NT2/D1 (cell line): ENCODE results near the gene AHR.

Source experiments
- DNase-seq: peaks from one replicate; pipeline ENCODE4 v3.0.0-alpha.2; 2011; ENCODE audit warnings: low read depth, low spot score
- H3K27me3 ChIP-seq: 2 replicates; pipeline ENCODE4 v1.6.0; 2011; ENCODE audit warnings: mild to moderate bottlenecking; ENCODE audit not compliant: insufficient read length, insufficient read depth
- H3K36me3 ChIP-seq: 2 replicates; pipeline ENCODE4 v1.6.1; 2011; ENCODE audit warnings: mild to moderate bottlenecking, low read length, mixed read lengths; ENCODE audit not compliant: insufficient read depth, insufficient read length
- H3K4me1 ChIP-seq: 2 replicates; pipeline ENCODE4 v1.5.1; 2011; ENCODE audit not compliant: insufficient read depth, insufficient read length
- H3K4me3 ChIP-seq: 2 replicates; pipeline ENCODE4 v1.5.1; 2011; ENCODE audit warnings: low read depth; ENCODE audit not compliant: insufficient read length
- H3K9ac ChIP-seq: 2 replicates; pipeline ENCODE4 v1.6.0; 2011; ENCODE audit warnings: low read depth; ENCODE audit not compliant: insufficient read length
- H3K9me3 ChIP-seq: 2 replicates; pipeline ENCODE4 v1.5.1; 2011; ENCODE audit warnings: mild to moderate bottlenecking, low read length; ENCODE audit not compliant: insufficient read depth
- SUZ12 ChIP-seq: IDR thresholded peaks from 2 replicates; pipeline ENCODE4 v1.6.1; 2011; ENCODE audit not compliant: insufficient read length, insufficient read depth; ENCODE audit errors: extremely low read depth
- YY1 ChIP-seq: IDR thresholded peaks from 2 replicates; pipeline ENCODE4 v1.6.1; 2011; ENCODE audit not compliant: insufficient read length, insufficient read depth
- ZNF274 ChIP-seq: IDR thresholded peaks from 2 replicates; pipeline ENCODE4 v1.6.1; 2011; ENCODE audit warnings: mild to moderate bottlenecking, low read depth, low read length

AHR gene

DNA sequence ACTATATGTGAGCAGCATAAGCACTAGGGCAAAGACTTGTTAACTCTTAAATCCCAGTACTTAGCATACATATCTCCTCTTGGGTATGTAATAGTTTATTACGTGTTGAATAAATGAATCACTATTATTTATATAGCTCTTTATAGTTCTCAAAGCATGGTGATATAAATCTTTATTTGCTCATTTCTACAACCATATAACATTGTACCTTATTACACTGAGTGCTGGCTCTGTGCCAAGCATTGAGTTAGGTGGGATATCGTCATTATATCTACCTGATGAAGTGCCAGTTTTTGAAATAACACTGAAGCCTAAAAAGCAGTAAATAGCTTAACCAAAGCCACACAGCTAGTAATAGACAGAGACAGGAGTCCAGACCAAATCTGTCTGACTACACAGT lies 27.9 kb downstream of the AHR start:
- Histone ChIP-seq H3K4me3 (no peak overlapping the region), H3K4me1 (no peaks in the 10 kb centered on the region), H3K27me3 (no peaks in the 10 kb centered on the region), H3K9ac (no peak overlapping the region), H3K36me3 (peaks cover 3% of the 10 kb centered on the region), H3K9me3 (no peaks in the 10 kb centered on the region)
- no peak for DNase-seq
- TF ChIP-seq YY1, result no peak
- TF ChIP-seq SUZ12, result no peak
- no peak for TF ChIP-seq ZNF274

DNA sequence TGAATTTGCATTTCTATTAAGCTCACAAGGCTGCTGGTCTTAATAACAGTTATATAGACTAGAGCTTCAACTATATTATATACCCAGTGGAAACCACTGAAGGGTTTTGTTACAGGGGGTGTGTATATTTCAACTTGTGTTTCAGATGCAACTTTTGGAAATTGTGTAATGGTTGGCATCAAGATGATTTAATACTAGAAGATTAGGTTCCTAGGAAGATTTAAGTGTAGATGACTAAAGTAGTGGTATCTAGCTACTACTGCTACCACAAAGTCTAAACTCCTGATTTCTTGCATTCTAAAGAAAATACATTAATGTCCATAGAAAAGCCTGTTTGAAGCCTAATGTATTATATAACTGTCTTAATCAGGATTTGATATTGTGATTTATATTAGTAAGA lies 30.2 kb downstream of the AHR start:
- Histone ChIP-seq H3K27me3 (no peaks in the 10 kb centered on the region), H3K9ac (no peak overlapping the region), H3K36me3 (peaks cover 3% of the 10 kb centered on the region), H3K4me3 (no peak overlapping the region), H3K9me3 (no peaks in the 10 kb centered on the region), H3K4me1 (no peaks in the 10 kb centered on the region)
- DNase-seq, result no peak
- TF ChIP-seq YY1 (no peak), SUZ12 (no peak), ZNF274 (no peak)

DNA sequence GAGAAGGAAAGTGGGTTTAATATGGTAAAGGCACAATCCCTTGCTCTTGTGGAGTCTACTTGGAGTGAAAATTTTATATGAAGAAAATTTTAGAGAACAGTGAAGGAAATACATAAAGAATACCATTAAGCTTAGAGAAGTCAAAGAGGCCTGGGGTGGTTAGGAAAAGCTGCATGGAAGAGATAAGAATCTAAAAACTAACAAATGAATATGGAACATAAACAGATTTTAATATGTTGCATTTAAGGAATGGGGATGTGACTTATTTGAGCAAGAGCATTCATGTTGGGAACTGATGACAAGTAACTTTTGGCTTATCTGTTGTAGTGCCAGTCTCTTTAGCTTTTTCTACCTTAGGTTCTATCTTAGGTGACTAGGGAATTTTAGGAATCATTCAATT lies 31.0 kb downstream of the AHR start:
- Histone ChIP-seq H3K27me3 (no peaks in the 10 kb centered on the region), H3K4me3 (no peak overlapping the region), H3K4me1 (no peaks in the 10 kb centered on the region), H3K9ac (no peak overlapping the region), H3K9me3 (no peaks in the 10 kb centered on the region), H3K36me3 (peaks cover 3% of the 10 kb centered on the region)
- no peak for TF ChIP-seq ZNF274
- no peak for DNase-seq

DNA sequence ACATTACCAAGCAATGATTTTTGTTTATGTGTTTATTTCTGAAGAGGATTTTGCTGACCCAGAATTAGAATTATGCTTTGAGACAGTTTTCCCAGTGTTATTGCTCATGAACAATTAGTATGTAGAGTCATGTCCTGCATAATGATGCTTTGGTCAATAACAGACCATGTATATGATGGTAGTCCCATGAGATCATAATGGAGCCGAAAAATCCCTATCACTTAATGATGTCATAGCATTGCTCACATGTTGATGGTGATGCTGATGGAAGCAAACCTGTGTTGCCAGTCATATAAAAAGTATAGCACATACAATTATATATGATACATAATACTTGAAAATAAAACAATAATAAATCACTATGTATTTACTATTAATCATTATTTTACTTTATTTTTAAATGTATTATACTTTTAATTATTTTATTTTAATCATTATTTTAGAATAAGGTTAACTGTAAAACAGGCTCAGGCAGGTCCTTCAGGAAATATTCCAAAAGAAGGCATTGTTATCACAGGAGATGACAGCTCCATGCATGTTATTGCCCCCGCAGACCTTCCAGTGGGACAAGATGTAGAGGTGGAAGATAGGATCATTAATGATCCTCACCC lies 33.5 kb downstream of the AHR start:
- H3K9me3 ChIP-seq, result no peaks in the 10 kb centered on the region
- TF ChIP-seq YY1 (no peak), SUZ12 (no peak), ZNF274 (no peak)
- no peak for DNase-seq
- H3K36me3 ChIP-seq, result peaks cover 8% of the 10 kb centered on the region
- H3K27me3 ChIP-seq, result no peaks in the 10 kb centered on the region
- no peak overlapping the region for H3K9ac ChIP-seq
- H3K4me3 ChIP-seq, result no peak overlapping the region
- no peaks in the 10 kb centered on the region for H3K4me1 ChIP-seq

DNA sequence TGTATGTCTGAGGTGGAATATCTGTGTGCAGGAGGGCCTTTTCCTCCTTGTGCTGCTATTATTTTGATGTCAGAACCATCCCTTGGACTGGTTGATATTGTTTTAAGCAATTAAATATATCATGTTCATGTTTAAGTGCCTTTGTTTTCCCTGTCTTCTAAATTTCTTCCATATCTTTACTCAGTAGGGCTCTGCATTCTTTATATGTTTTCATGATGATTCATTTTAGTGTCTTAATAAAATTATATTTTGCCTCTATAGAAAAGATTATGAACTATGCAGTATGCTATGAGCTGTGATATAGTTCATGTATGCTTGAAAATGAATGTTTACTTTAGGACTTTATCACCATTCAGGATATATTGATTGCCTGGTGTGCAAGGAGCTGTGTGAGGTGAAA lies 34.8 kb downstream of the AHR start:
- DNase-seq, result no peak
- Histone ChIP-seq H3K36me3 (peaks cover 8% of the 10 kb centered on the region), H3K9ac (no peak overlapping the region), H3K27me3 (no peaks in the 10 kb centered on the region), H3K4me1 (no peaks in the 10 kb centered on the region), H3K4me3 (no peak overlapping the region), H3K9me3 (no peaks in the 10 kb centered on the region)
- TF ChIP-seq SUZ12, result no peak
- TF ChIP-seq ZNF274, result no peak
- no peak for TF ChIP-seq YY1

DNA sequence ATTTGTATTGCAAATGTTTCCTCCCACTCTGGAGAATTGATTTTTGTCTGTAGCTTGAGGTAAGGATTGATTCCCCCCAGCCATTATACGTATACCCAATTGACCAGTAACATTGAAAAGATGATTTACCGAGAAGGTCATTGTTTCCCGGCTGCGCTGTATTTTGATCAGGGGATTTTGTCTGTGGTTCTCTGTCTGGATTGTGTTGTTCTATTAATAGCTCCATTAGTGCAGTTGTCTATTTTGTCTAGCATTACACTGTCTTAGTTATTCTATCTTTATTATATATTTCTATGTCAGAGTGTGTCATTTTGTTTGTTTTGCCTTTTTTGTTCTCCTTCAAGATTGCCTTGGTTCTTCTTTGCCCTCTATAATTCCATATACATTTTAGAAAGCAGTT lies 37.7 kb downstream of the AHR start:
- no peak overlapping the region for H3K9ac ChIP-seq
- H3K4me1 ChIP-seq, result no peaks in the 10 kb centered on the region
- TF ChIP-seq ZNF274 (no peak), YY1 (no peak), SUZ12 (no peak)
- no peaks in the 10 kb centered on the region for H3K27me3 ChIP-seq
- peaks cover 10% of the 10 kb centered on the region for H3K36me3 ChIP-seq
- DNase-seq, result no peak
- H3K9me3 ChIP-seq, result no peaks in the 10 kb centered on the region
- H3K4me3 ChIP-seq, result no peak overlapping the region

DNA sequence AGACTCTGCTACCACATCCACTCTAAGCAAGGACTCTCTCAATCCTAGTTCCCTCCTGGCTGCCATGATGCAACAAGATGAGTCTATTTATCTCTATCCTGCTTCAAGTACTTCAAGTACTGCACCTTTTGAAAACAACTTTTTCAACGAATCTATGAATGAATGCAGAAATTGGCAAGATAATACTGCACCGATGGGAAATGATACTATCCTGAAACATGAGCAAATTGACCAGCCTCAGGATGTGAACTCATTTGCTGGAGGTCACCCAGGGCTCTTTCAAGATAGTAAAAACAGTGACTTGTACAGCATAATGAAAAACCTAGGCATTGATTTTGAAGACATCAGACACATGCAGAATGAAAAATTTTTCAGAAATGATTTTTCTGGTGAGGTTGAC lies 40.7 kb downstream of the AHR start:
- no peak for DNase-seq
- Histone ChIP-seq H3K9me3 (no peaks in the 10 kb centered on the region), H3K36me3 (peaks cover 10% of the 10 kb centered on the region), H3K4me1 (no peaks in the 10 kb centered on the region), H3K9ac (no peak overlapping the region), H3K4me3 (no peak overlapping the region), H3K27me3 (no peaks in the 10 kb centered on the region)
- TF ChIP-seq ZNF274, result no peak
- TF ChIP-seq SUZ12, result no peak
- no peak for TF ChIP-seq YY1
